IMR-90 (cell line): ENCODE results near the gene ZFP36L1. TPM values are rescaled to one million over a fixed set of nuclear protein-coding genes. Genes with fewer than 3 reads are reported as not detected.

Experiments used
- ATAC-seq: fragments of 200-7000 bp; cut with Tn5 transposase; 2 replicates; pipeline ENCODE4 v1.9.1; 2020; ENCODE audit warnings: low read depth, mild to moderate bottlenecking, moderate library complexity
- BruUV-seq: library from RNA; stranded (reverse); fragments of 400-500 nt; replicated peaks from 2 replicates; lab custom pipeline; 2021; lab: Mats Ljungman, UMichigan
- CTCF ChIA-PET: fragments of 300-600 bp; formaldehyde crosslinking; extraction: SDS; loops from one replicate; lab custom pipeline; 2021; ENCODE audit warnings: antibody characterized with exemption; lab: Yijun Ruan, JAX
- POLR2A ChIA-PET: fragments of 300-600 bp; sonication (Branson Sonifier 250); formaldehyde crosslinking; loops from one replicate; lab custom pipeline; 2022; ENCODE audit warnings: antibody characterized with exemption; ENCODE audit not compliant: unreplicated experiment; lab: Charles Lee
- DNase-seq: peaks from one replicate; pipeline ENCODE4 v3.0.0; 2013
- H2AFZ ChIP-seq: replicated peaks from 2 replicates; pipeline ENCODE3; 2013; ENCODE audit warnings: low read length, mild to moderate bottlenecking; ENCODE audit not compliant: poor library complexity
- H2AK5ac ChIP-seq: 2 replicates; pipeline ENCODE4 v1.6.1; 2013; ENCODE audit warnings: low read depth, low read length, inconsistent platforms
- H2AK9ac ChIP-seq: replicated peaks from 2 replicates; pipeline ENCODE3; 2013; ENCODE audit warnings: mild to moderate bottlenecking, low read depth, low read length, moderate library complexity; ENCODE audit not compliant: poor library complexity
- H2BK120ac ChIP-seq: 2 replicates; pipeline ENCODE4 v1.6.1; 2013; ENCODE audit warnings: low read depth, low read length, inconsistent platforms
- H2BK15ac ChIP-seq: 3 replicates; pipeline ENCODE4 v1.6.1; 2013; ENCODE audit warnings: low read depth, low read length, inconsistent platforms
- H2BK20ac ChIP-seq: 2 replicates; pipeline ENCODE4 v1.6.1; 2013; ENCODE audit warnings: low read depth, mild to moderate bottlenecking, inconsistent platforms, low read length, moderate library complexity
- H2BK5ac ChIP-seq: 2 replicates; pipeline ENCODE4 v1.6.1; 2013; ENCODE audit warnings: mild to moderate bottlenecking, low read depth, low read length, inconsistent platforms; ENCODE audit not compliant: poor library complexity, severe bottlenecking
- H3K14ac ChIP-seq: replicated peaks from 2 replicates; pipeline ENCODE4 v1.6.1; 2013; ENCODE audit warnings: low read depth, low read length, inconsistent platforms
- H3K18ac ChIP-seq: 2 replicates; pipeline ENCODE4 v1.6.1; 2013; ENCODE audit warnings: low read depth, low read length, control low read depth
- H3K23ac ChIP-seq: 2 replicates; pipeline ENCODE4 v1.6.1; 2013; ENCODE audit warnings: low read depth, low read length, inconsistent platforms
- H3K27ac ChIP-seq: 2 replicates; pipeline ENCODE4 v1.5.1; 2013; ENCODE audit warnings: mild to moderate bottlenecking, control low read depth, low read length; ENCODE audit not compliant: insufficient read depth
- H3K27me3 ChIP-seq: 2 replicates; pipeline ENCODE4 v1.6.1; 2013; ENCODE audit warnings: low read length; ENCODE audit not compliant: control insufficient read depth, insufficient read depth
- H3K36me3 ChIP-seq: 2 replicates; pipeline ENCODE4 v1.6.1; 2013; ENCODE audit warnings: low read length, mixed read lengths; ENCODE audit not compliant: control insufficient read depth, insufficient read depth
- H3K4ac ChIP-seq: 2 replicates; pipeline ENCODE4 v1.6.1; 2013; ENCODE audit warnings: low read depth, low read length, inconsistent platforms
- H3K4me1 ChIP-seq: 2 replicates; pipeline ENCODE4 v1.6.1; 2013; ENCODE audit warnings: low read length, mixed read lengths; ENCODE audit not compliant: control insufficient read depth, insufficient read depth
- H3K4me2 ChIP-seq: 2 replicates; pipeline ENCODE4 v1.6.1; 2013; ENCODE audit warnings: low read depth, mild to moderate bottlenecking, control low read depth, low read length, moderate library complexity
- H3K4me3 ChIP-seq: 2 replicates; pipeline ENCODE4 v1.5.1; 2013; ENCODE audit warnings: low read depth, mild to moderate bottlenecking, control low read depth, low read length, moderate library complexity; ENCODE audit not compliant: insufficient read depth
- H3K56ac ChIP-seq: 2 replicates; pipeline ENCODE4 v1.6.1; 2013; ENCODE audit warnings: low read length, inconsistent platforms; ENCODE audit not compliant: insufficient read depth; ENCODE audit errors: extremely low read depth
- H3K79me1 ChIP-seq, 2 experiments: 2 replicates each; pipeline ENCODE4 v1.6.1; 2013; ENCODE audit warnings: low read length in 2 of 2, inconsistent platforms in 1 of 2, low read depth in 1 of 2
- H3K9ac ChIP-seq: 2 replicates; pipeline ENCODE4 v1.6.1; 2013; ENCODE audit warnings: low read depth, low read length, control low read depth
- H3K9me1 ChIP-seq: 2 replicates; pipeline ENCODE4 v1.6.1; 2013; ENCODE audit warnings: low read length, inconsistent platforms; ENCODE audit not compliant: insufficient read depth
- H3K9me3 ChIP-seq: 2 replicates; pipeline ENCODE4 v1.6.1; 2013; ENCODE audit warnings: low read length; ENCODE audit not compliant: control insufficient read depth, insufficient read depth
- H4K20me1 ChIP-seq: 2 replicates; pipeline ENCODE4 v1.6.1; 2013; ENCODE audit warnings: low read length, inconsistent platforms; ENCODE audit not compliant: insufficient read depth
- H4K5ac ChIP-seq: 2 replicates; pipeline ENCODE4 v1.6.1; 2013; ENCODE audit warnings: mild to moderate bottlenecking, low read depth, low read length, control low read depth
- H4K8ac ChIP-seq, 2 experiments: 2 replicates each; pipeline ENCODE4 v1.6.1; 2013; ENCODE audit warnings: low read depth in 2 of 2, low read length in 2 of 2, control low read depth in 1 of 2, inconsistent platforms in 1 of 2
- H4K91ac ChIP-seq: 2 replicates; pipeline ENCODE4 v1.6.1; 2013; ENCODE audit warnings: low read depth, low read length, inconsistent platforms; ENCODE audit not compliant: insufficient read depth
- BHLHE40 ChIP-seq: fragments of 150-350 bp; IDR thresholded peaks from 2 replicates; pipeline ENCODE4 v1.6.1; 2016; ENCODE audit warnings: mild to moderate bottlenecking, low read depth, low read length
- CEBPB ChIP-seq: IDR thresholded peaks from 2 replicates; pipeline ENCODE4 v1.6.1; 2012; ENCODE audit warnings: low read depth, low read length, improper control_type of control experiment
- CHD1 ChIP-seq: IDR thresholded peaks from 2 replicates; pipeline ENCODE4 v1.6.1; 2012; ENCODE audit warnings: low read depth, low read length, improper control_type of control experiment
- FOS ChIP-seq: fragments of 150-350 bp; IDR thresholded peaks from 2 replicates; pipeline ENCODE4 v1.6.1; 2016; ENCODE audit warnings: low read depth, low read length
- MAFK ChIP-seq: IDR thresholded peaks from 2 replicates; pipeline ENCODE4 v1.6.1; 2012; ENCODE audit warnings: low read depth, low read length, improper control_type of control experiment
- MAZ ChIP-seq: IDR thresholded peaks from 2 replicates; pipeline ENCODE4 v1.6.1; 2012; ENCODE audit warnings: low read depth, mild to moderate bottlenecking, low read length, improper control_type of control experiment, moderate library complexity, borderline replicate concordance
- MXI1 ChIP-seq: IDR thresholded peaks from 2 replicates; pipeline ENCODE4 v1.6.1; 2012; ENCODE audit warnings: low read depth, mild to moderate bottlenecking, low read length, moderate library complexity, borderline replicate concordance
- NFE2L2 ChIP-seq: fragments of 150-350 bp; IDR thresholded peaks from 2 replicates; pipeline ENCODE4 v1.6.1; 2016; ENCODE audit warnings: low read depth, mild to moderate bottlenecking, low read length
- POLR2A ChIP-seq: IDR thresholded peaks from 2 replicates; pipeline ENCODE4 v1.6.1; 2012; ENCODE audit warnings: mild to moderate bottlenecking, low read depth, low read length
- RAD21 ChIP-seq: IDR thresholded peaks from 2 replicates; pipeline ENCODE4 v1.6.1; 2012; ENCODE audit warnings: low read length, improper control_type of control experiment
- RCOR1 ChIP-seq: IDR thresholded peaks from 2 replicates; pipeline ENCODE4 v1.6.1; 2012; ENCODE audit warnings: mild to moderate bottlenecking, low read length, improper control_type of control experiment; ENCODE audit not compliant: insufficient replicate concordance
- RFX5 ChIP-seq: IDR thresholded peaks from 2 replicates; pipeline ENCODE4 v1.8.0; 2012; ENCODE audit warnings: low read depth, mild to moderate bottlenecking, low read length, moderate library complexity
- SMC3 ChIP-seq: fragments of 150-350 bp; IDR thresholded peaks from 2 replicates; pipeline ENCODE4 v1.6.1; 2016; ENCODE audit warnings: low read depth, mild to moderate bottlenecking, antibody characterized with exemption, low read length, moderate library complexity
- dilution Hi-C: fragments of 300-500 bp; cut with HindIII; formaldehyde crosslinking; loops from one replicate; pipeline ENCODE4 v1.14.3; 2018; ENCODE audit warnings: low sequenced_read_pairs; ENCODE audit not compliant: unreplicated experiment
- in situ Hi-C: fragments of 300-500 bp; cut with MboI; formaldehyde crosslinking; loops from 3 replicates; pipeline ENCODE4 v1.14.3; 2019; ENCODE audit warnings: low sequenced_read_pairs, inconsistent platforms, mixed read lengths
- intact Hi-C: fragments of 100-400 bp; cut with micrococcal nuclease; formaldehyde crosslinking; loops from 2 replicates; pipeline ENCODE4 v1.10.0; 2022
- polyA plus RNA-seq, 3 experiments: library from polyadenylated mRNA; depleted of rRNA; stranded (reverse); fragments of >200 nt; gene quantifications; 2 replicates each; pipeline ENCODE4 v1.2.3, GENCODE V29; 2012; ENCODE audit warnings: low replicate concordance in 1 of 3
- total RNA-seq: library from RNA; depleted of rRNA; stranded (reverse); fragments of >200 nt; gene quantifications from 2 replicates; pipeline ENCODE4 v1.2.3, GENCODE V29; 2012
- TF ChIP-seq, protein P1 (sequence below): conservative IDR thresholded peaks from 2 replicates; pipeline ENCODE4 v1.5.1; 2012; ENCODE audit warnings: mild to moderate bottlenecking, low read depth, low read length, improper control_type of control experiment
- TF ChIP-seq, protein P2 (sequence below): fragments of 150-350 bp; IDR thresholded peaks from 2 replicates; pipeline ENCODE4 v1.6.1; 2017; ENCODE audit warnings: mild to moderate bottlenecking, antibody characterized with exemption, low read length, low read depth
- TF ChIP-seq, protein P3 (sequence below): fragments of 150-350 bp; IDR thresholded peaks from 2 replicates; pipeline ENCODE4 v1.6.1; 2016; ENCODE audit warnings: low read depth, mild to moderate bottlenecking, low read length, moderate library complexity, borderline replicate concordance

The ZFP36L1 gene
- total and polyA plus RNA-seq, 2 of the 4 experiments (the other 2 are of a cell fraction): 6.5 to 140 TPM

DNA sequence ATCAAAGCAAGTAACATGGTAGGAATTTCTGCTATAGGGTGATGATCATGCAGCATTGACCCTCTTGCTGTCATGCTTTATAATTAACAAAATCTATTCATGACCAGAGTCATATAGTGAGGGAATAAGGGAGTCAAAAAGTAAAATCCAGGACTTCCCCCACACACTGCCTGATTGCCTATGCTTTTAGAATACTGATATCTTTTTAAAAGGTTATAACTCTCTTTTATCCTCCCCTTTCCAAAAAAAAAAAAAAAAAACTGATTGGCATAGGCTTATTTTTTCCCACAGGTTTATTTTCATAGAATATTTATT lies 51.4 kb downstream of the ZFP36L1 start:
- H3K36me3 ChIP-seq: no peaks in the 10 kb centered on the region
- H3K9me3 ChIP-seq: peaks cover 3% of the 10 kb centered on the region; the same call in 1 of the 2 replicates
- no peak overlapping the region for H3K9ac ChIP-seq
- TF ChIP-seq, protein P1, sequence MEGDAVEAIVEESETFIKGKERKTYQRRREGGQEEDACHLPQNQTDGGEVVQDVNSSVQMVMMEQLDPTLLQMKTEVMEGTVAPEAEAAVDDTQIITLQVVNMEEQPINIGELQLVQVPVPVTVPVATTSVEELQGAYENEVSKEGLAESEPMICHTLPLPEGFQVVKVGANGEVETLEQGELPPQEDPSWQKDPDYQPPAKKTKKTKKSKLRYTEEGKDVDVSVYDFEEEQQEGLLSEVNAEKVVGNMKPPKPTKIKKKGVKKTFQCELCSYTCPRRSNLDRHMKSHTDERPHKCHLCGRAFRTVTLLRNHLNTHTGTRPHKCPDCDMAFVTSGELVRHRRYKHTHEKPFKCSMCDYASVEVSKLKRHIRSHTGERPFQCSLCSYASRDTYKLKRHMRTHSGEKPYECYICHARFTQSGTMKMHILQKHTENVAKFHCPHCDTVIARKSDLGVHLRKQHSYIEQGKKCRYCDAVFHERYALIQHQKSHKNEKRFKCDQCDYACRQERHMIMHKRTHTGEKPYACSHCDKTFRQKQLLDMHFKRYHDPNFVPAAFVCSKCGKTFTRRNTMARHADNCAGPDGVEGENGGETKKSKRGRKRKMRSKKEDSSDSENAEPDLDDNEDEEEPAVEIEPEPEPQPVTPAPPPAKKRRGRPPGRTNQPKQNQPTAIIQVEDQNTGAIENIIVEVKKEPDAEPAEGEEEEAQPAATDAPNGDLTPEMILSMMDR: no peak
- TF ChIP-seq FOS: no peak
- no peak for TF ChIP-seq CHD1
- no peak for TF ChIP-seq CEBPB
- no peak for TF ChIP-seq SMC3
- no peak for TF ChIP-seq RAD21
- TF ChIP-seq, protein P2, sequence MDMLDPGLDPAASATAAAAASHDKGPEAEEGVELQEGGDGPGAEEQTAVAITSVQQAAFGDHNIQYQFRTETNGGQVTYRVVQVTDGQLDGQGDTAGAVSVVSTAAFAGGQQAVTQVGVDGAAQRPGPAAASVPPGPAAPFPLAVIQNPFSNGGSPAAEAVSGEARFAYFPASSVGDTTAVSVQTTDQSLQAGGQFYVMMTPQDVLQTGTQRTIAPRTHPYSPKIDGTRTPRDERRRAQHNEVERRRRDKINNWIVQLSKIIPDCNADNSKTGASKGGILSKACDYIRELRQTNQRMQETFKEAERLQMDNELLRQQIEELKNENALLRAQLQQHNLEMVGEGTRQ: no peak
- TF ChIP-seq RCOR1: no peak
- no peak for TF ChIP-seq POLR2A
- no peak for TF ChIP-seq BHLHE40
- no peak for TF ChIP-seq MAZ
- TF ChIP-seq, protein P3, sequence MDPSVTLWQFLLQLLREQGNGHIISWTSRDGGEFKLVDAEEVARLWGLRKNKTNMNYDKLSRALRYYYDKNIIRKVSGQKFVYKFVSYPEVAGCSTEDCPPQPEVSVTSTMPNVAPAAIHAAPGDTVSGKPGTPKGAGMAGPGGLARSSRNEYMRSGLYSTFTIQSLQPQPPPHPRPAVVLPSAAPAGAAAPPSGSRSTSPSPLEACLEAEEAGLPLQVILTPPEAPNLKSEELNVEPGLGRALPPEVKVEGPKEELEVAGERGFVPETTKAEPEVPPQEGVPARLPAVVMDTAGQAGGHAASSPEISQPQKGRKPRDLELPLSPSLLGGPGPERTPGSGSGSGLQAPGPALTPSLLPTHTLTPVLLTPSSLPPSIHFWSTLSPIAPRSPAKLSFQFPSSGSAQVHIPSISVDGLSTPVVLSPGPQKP: no peak
- no peak for TF ChIP-seq MAFK
- TF ChIP-seq RFX5: no peak
- no peak for TF ChIP-seq NFE2L2
- no peak for TF ChIP-seq MXI1
- no peak overlapping the region for H3K18ac ChIP-seq
- H4K20me1 ChIP-seq: no peaks in the 10 kb centered on the region
- H3K14ac ChIP-seq: no peak overlapping the region
- H4K8ac ChIP-seq: no peak overlapping the region
- H3K79me1 ChIP-seq: no peaks in the 10 kb centered on the region
- no peak overlapping the region for H2BK15ac ChIP-seq
- H2BK20ac ChIP-seq: no peak overlapping the region
- H2AFZ ChIP-seq: no peak overlapping the region
- H3K4me2 ChIP-seq: no peak overlapping the region
- peaks cover 3% of the 10 kb centered on the region; the same call in 1 of the 2 replicates for H3K27me3 ChIP-seq
- no peak overlapping the region for H3K4me3 ChIP-seq
- H2AK9ac ChIP-seq: no peak overlapping the region
- in situ Hi-C loops (no loop called here), dilution Hi-C loops (no loop called here), intact Hi-C loops (no loop called here)
- H4K5ac ChIP-seq: no peak overlapping the region
- no peak overlapping the region for H3K23ac ChIP-seq
- H3K4ac ChIP-seq: no peak overlapping the region
- no peak overlapping the region for H3K56ac ChIP-seq
- ATAC-seq (no peak), DNase-seq (no peak)
- H3K27ac ChIP-seq: no peak overlapping the region
- CTCF ChIA-PET: no interaction called here
- no peak overlapping the region for H2AK5ac ChIP-seq
- no peak overlapping the region for H2BK120ac ChIP-seq
- peaks cover 6% of the 10 kb centered on the region for H3K4me1 ChIP-seq
- H4K91ac ChIP-seq: no peak overlapping the region
- H2BK5ac ChIP-seq: no peak overlapping the region
- no TSS peak for BruUV-seq
- H3K9me1 ChIP-seq: no peaks in the 10 kb centered on the region
- POLR2A ChIA-PET: no interaction called here
